Vagina (tissue), 2 donors: ENCODE data around the gene DLG2. TPM values are rescaled to one million over a fixed set of nuclear protein-coding genes. Genes with fewer than 3 reads are reported as not detected.
"Not testable (repeated sequence)": the region's sequence is repeated elsewhere in the genome, so short reads cannot be mapped to it uniquely, and the experiment has no call there.

Experiments
- DNase-seq, 2 donors: peaks; one replicate each; pipeline ENCODE4 v3.0.0-alpha.2; 2017; ENCODE audit errors: extremely low spot score in 2 of 2
- H3K27ac ChIP-seq: fragments of 200-600 bp; sonication (generic); one replicate; pipeline ENCODE4 v1.5.1; 2019
- H3K27me3 ChIP-seq: fragments of 200-600 bp; sonication (generic); one replicate; pipeline ENCODE4 v1.5.1; 2019
- H3K36me3 ChIP-seq, 2 donors: fragments of 200-600 bp; sonication (generic); one replicate each; pipeline ENCODE4 v1.5.1; 2017 to 2019
- H3K4me1 ChIP-seq: fragments of 200-600 bp; sonication (generic); one replicate; pipeline ENCODE4 v1.5.1; 2019
- H3K4me3 ChIP-seq, 2 donors: fragments of 200-600 bp; sonication (generic); 1 replicate in 1 of 2; 2 replicates in 1 of 2; pipeline ENCODE4 v1.5.1; 2016 to 2019
- H3K9me3 ChIP-seq: fragments of 200-600 bp; sonication (generic); one replicate; pipeline ENCODE4 v1.5.1; 2019
- CTCF ChIP-seq, 3 experiments: fragments of 450-650 bp in 2 of 3; fragments of 200-600 bp in 1 of 3; sonication (generic) in 1 of 3; IDR thresholded peaks; one replicate each; pipeline ENCODE4 v1.5.1; 2017 to 2019; ENCODE audit warnings: antibody characterized with exemption in 3 of 3, mild to moderate bottlenecking in 2 of 3, moderate library complexity in 2 of 3
- POLR2A ChIP-seq, 2 donors: fragments of 450-650 bp; IDR thresholded peaks; one replicate each; pipeline ENCODE4 v1.6.1; 2017; ENCODE audit warnings: antibody characterized with exemption in 2 of 2, mild to moderate bottlenecking in 2 of 2, moderate library complexity in 2 of 2
- POLR2AphosphoS5 ChIP-seq, 2 donors: sonication (generic); formaldehyde crosslinking; IDR thresholded peaks; one replicate each; pipeline ENCODE4 v1.9.0; 2017; ENCODE audit warnings: antibody characterized with exemption in 2 of 2, mild to moderate bottlenecking in 2 of 2, low read depth in 1 of 2; ENCODE audit not compliant: insufficient read depth in 1 of 2
- intact Hi-C: fragments of 100-400 bp; cut with DNase I; formaldehyde crosslinking; loops from one replicate; pipeline ENCODE4 v1.15.1; 2023
- total RNA-seq: library from RNA; depleted of rRNA; stranded (reverse); fragments of >200 nt; gene quantifications from one replicate; pipeline ENCODE4 v1.2.3, GENCODE V29; 2016

DLG2 gene
- total RNA-seq, 1 donor from 2014 or later = 10.1 TPM

- no peaks in the 10 kb centered on the region for H3K36me3 ChIP-seq
- H3K27ac ChIP-seq = no peak overlapping the region
- DNase-seq = no peak
- no peaks in the 10 kb centered on the region for H3K27me3 ChIP-seq
- H3K9me3 ChIP-seq = no peaks in the 10 kb centered on the region
- H3K4me3 ChIP-seq = no peak overlapping the region
- TF ChIP-seq POLR2A (IDR thresholded peaks at IDR 0.05) (no peak), CTCF (IDR thresholded peaks at IDR 0.05) (no peak), POLR2AphosphoS5 (IDR thresholded peaks at IDR 0.05; ENCODE audit: insufficient read depth in 1 of 2, low read depth in 1 of 2) (no peak)
- intact Hi-C loops = no loop called here
- no peaks in the 10 kb centered on the region for H3K4me1 ChIP-seq
These were observed 2188.7 kb downstream of the DLG2 start for GRCh38 chr11:83438438-83438837.

- Histone ChIP-seq H3K36me3 (no peaks in the 10 kb centered on the region), H3K4me1 (no peaks in the 10 kb centered on the region), H3K9me3 (no peaks in the 10 kb centered on the region), H3K27me3 (no peaks in the 10 kb centered on the region), H3K4me3 (no peak overlapping the region), H3K27ac (no peak overlapping the region)
- intact Hi-C loops = no loop called here
- no peak for TF ChIP-seq POLR2AphosphoS5 (IDR thresholded peaks at IDR 0.05; ENCODE audit: insufficient read depth in 1 of 2, low read depth in 1 of 2)
- TF ChIP-seq POLR2A (IDR thresholded peaks at IDR 0.05) = no peak
- TF ChIP-seq CTCF (IDR thresholded peaks at IDR 0.05) = no peak
- DNase-seq = no peak
These were observed 2189.2 kb downstream of the DLG2 start for GRCh38 chr11:83437939-83438338.

GRCh38 chr11:83436855-83437254 lies 2190.3 kb downstream of the DLG2 start:
- H3K4me1 ChIP-seq = no peaks in the 10 kb centered on the region
- H3K27ac ChIP-seq = no peak overlapping the region
- no peak overlapping the region for H3K4me3 ChIP-seq
- H3K36me3 ChIP-seq = no peaks in the 10 kb centered on the region
- TF ChIP-seq POLR2AphosphoS5 (IDR thresholded peaks at IDR 0.05; ENCODE audit: insufficient read depth in 1 of 2, low read depth in 1 of 2) (no peak), POLR2A (IDR thresholded peaks at IDR 0.05) (no peak), CTCF (IDR thresholded peaks at IDR 0.05) (no peak)
- no peaks in the 10 kb centered on the region for H3K9me3 ChIP-seq
- intact Hi-C loops = no loop called here
- no peaks in the 10 kb centered on the region for H3K27me3 ChIP-seq
- no peak for DNase-seq

GRCh38 chr11:83434812-83435211 lies 2192.3 kb downstream of the DLG2 start:
- H3K36me3 ChIP-seq, DNase-seq, intact Hi-C loops, H3K4me1 ChIP-seq, H3K27me3 ChIP-seq, H3K27ac ChIP-seq, H3K9me3 ChIP-seq, H3K4me3 ChIP-seq: not testable (repeated sequence)

GRCh38 chr11:83427943-83428342 lies 2199.2 kb downstream of the DLG2 start:
- Histone ChIP-seq H3K36me3 (no peaks in the 10 kb centered on the region), H3K27me3 (no peaks in the 10 kb centered on the region), H3K4me3 (no peak overlapping the region), H3K27ac (no peak overlapping the region), H3K4me1 (no peaks in the 10 kb centered on the region), H3K9me3 (no peaks in the 10 kb centered on the region)
- TF ChIP-seq POLR2A (IDR thresholded peaks at IDR 0.05) (no peak), POLR2AphosphoS5 (IDR thresholded peaks at IDR 0.05; ENCODE audit: insufficient read depth in 1 of 2, low read depth in 1 of 2) (no peak), CTCF (IDR thresholded peaks at IDR 0.05) (no peak)
- intact Hi-C loops = no loop called here
- no peak for DNase-seq

GRCh38 chr11:83427501-83427900 lies 2199.6 kb downstream of the DLG2 start:
- TF ChIP-seq CTCF (IDR thresholded peaks at IDR 0.05) (no peak), POLR2A (IDR thresholded peaks at IDR 0.05) (no peak), POLR2AphosphoS5 (IDR thresholded peaks at IDR 0.05; ENCODE audit: insufficient read depth in 1 of 2, low read depth in 1 of 2) (no peak)
- intact Hi-C loops = no loop called here
- Histone ChIP-seq H3K4me1 (no peaks in the 10 kb centered on the region), H3K9me3 (no peaks in the 10 kb centered on the region), H3K36me3 (no peaks in the 10 kb centered on the region), H3K27ac (no peak overlapping the region), H3K27me3 (no peaks in the 10 kb centered on the region), H3K4me3 (no peak overlapping the region)
- DNase-seq = no peak
